Measurements from ENCODE around the gene RMP24.

- TF ChIP-seq, protein P1, sequence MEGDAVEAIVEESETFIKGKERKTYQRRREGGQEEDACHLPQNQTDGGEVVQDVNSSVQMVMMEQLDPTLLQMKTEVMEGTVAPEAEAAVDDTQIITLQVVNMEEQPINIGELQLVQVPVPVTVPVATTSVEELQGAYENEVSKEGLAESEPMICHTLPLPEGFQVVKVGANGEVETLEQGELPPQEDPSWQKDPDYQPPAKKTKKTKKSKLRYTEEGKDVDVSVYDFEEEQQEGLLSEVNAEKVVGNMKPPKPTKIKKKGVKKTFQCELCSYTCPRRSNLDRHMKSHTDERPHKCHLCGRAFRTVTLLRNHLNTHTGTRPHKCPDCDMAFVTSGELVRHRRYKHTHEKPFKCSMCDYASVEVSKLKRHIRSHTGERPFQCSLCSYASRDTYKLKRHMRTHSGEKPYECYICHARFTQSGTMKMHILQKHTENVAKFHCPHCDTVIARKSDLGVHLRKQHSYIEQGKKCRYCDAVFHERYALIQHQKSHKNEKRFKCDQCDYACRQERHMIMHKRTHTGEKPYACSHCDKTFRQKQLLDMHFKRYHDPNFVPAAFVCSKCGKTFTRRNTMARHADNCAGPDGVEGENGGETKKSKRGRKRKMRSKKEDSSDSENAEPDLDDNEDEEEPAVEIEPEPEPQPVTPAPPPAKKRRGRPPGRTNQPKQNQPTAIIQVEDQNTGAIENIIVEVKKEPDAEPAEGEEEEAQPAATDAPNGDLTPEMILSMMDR (IDR thresholded peaks at IDR 0.05) = no peak
- TF ChIP-seq POLR2A (IDR thresholded peaks at IDR 0.05; ENCODE audit: low read depth) = no peak
- no peak for TF ChIP-seq EP300 (IDR thresholded peaks at IDR 0.05)
- TF ChIP-seq POLR2AphosphoS5 (IDR thresholded peaks at IDR 0.05) = no peak
These were observed 40.4 kb downstream of the RMP24 start for GRCh38 chr18:36012891-36013290.
